H1 (cell line): ENCODE results near the gene MCF2L. TPM values are rescaled to one million over a fixed set of nuclear protein-coding genes. Genes with fewer than 3 reads are reported as not detected.

Experiments used
- CTCF ChIA-PET: fragments of 300-600 bp; sonication (Branson Sonifier 250); formaldehyde crosslinking; loops from one replicate; lab custom pipeline; 2021; ENCODE audit not compliant: partially characterized antibody; lab: Charles Lee
- POLR2A ChIA-PET: fragments of 300-600 bp; sonication (Branson Sonifier 250); formaldehyde crosslinking; loops from one replicate; lab custom pipeline; 2021; ENCODE audit warnings: inconsistent platforms; ENCODE audit not compliant: partially characterized antibody; lab: Charles Lee
- DNase-seq, 2 experiments: peaks; one replicate each; pipeline versions ENCODE4 v3.0.0 to v3.0.0-alpha.2; 2010 to 2022; ENCODE audit warnings: low spot score in 2 of 2, low read depth in 1 of 2, mixed read lengths in 1 of 2
- FAIRE-seq: peaks from 2 replicates; lab custom pipeline; 2011; peaks lifted over from hg19 to GRCh38; lab: Jason Lieb, UNC
- H2AFZ ChIP-seq: 2 replicates; pipeline ENCODE4 v1.8.1; 2012; ENCODE audit warnings: low read length, inconsistent platforms
- H2AK5ac ChIP-seq: 2 replicates; pipeline ENCODE4 v1.6.1; 2013; ENCODE audit warnings: low read depth, low read length
- H2BK120ac ChIP-seq: replicated peaks from 2 replicates; pipeline ENCODE3; 2013; ENCODE audit warnings: low read depth, low read length, inconsistent platforms
- H2BK12ac ChIP-seq: 2 replicates; pipeline ENCODE4 v1.6.1; 2013; ENCODE audit warnings: low read depth, low read length
- H2BK15ac ChIP-seq: 2 replicates; pipeline ENCODE4 v1.6.1; 2013; ENCODE audit warnings: low read length
- H2BK20ac ChIP-seq: 2 replicates; pipeline ENCODE4 v1.6.1; 2013; ENCODE audit warnings: low read length
- H2BK5ac ChIP-seq: 2 replicates; pipeline ENCODE4 v1.6.1; 2013; ENCODE audit warnings: low read depth, low read length
- H3K14ac ChIP-seq: 2 replicates; pipeline ENCODE4 v1.6.1; 2013; ENCODE audit warnings: inconsistent platforms; ENCODE audit not compliant: insufficient read length
- H3K18ac ChIP-seq: 2 replicates; pipeline ENCODE4 v1.6.1; 2013; ENCODE audit warnings: low read length; ENCODE audit errors: extremely low read depth
- H3K23ac ChIP-seq: 2 replicates; pipeline ENCODE4 v1.6.1; 2013; ENCODE audit warnings: inconsistent platforms; ENCODE audit not compliant: insufficient read length
- H3K23me2 ChIP-seq: 2 replicates; pipeline ENCODE4 v1.6.1; 2013; ENCODE audit warnings: low read depth, low read length
- H3K27ac ChIP-seq: 2 replicates; pipeline ENCODE4 v1.6.1; 2011; ENCODE audit warnings: low read depth, low read length, inconsistent platforms
- H3K27me3 ChIP-seq, 4 experiments: replicated peaks in 1 of 4; 1 replicate in 1 of 4; 2 replicates in 3 of 4; pipeline versions ENCODE4 v1.6.1 to v1.8.1; 2011 to 2013; ENCODE audit warnings: low read length in 3 of 4, mild to moderate bottlenecking in 3 of 4, inconsistent platforms in 2 of 4, mixed read lengths in 2 of 4, moderate library complexity in 1 of 4; ENCODE audit not compliant: control insufficient read depth in 3 of 4, insufficient read depth in 3 of 4; ENCODE audit errors: extremely low read depth in 1 of 4
- H3K36me3 ChIP-seq, 4 experiments: 2 replicates each; pipeline versions ENCODE4 v1.6.1 to v1.8.1; 2011 to 2013; ENCODE audit warnings: mild to moderate bottlenecking in 4 of 4, low read length in 3 of 4, moderate library complexity in 2 of 4, control low read depth in 1 of 4, inconsistent platforms in 1 of 4; ENCODE audit not compliant: insufficient read depth in 4 of 4, control insufficient read depth in 2 of 4
- H3K4ac ChIP-seq: replicated peaks from 2 replicates; pipeline ENCODE3; 2013; ENCODE audit warnings: low read length, low read depth, mixed read lengths, inconsistent platforms; ENCODE audit not compliant: insufficient read length
- H3K4me1 ChIP-seq, 4 experiments: replicated peaks in 1 of 4; 1 replicate in 1 of 4; 2 replicates in 3 of 4; pipeline versions ENCODE4 v1.6.1 to v1.8.1; 2011 to 2013; ENCODE audit warnings: low read length in 3 of 4, inconsistent platforms in 2 of 4, mixed read lengths in 1 of 4; ENCODE audit not compliant: insufficient read depth in 4 of 4, control insufficient read depth in 3 of 4
- H3K4me2 ChIP-seq, 2 experiments: 2 replicates each; pipeline versions ENCODE4 v1.6.1 to v1.8.1; 2011 to 2013; ENCODE audit warnings: low read depth in 2 of 2, low read length in 2 of 2, control low read depth in 1 of 2, inconsistent platforms in 1 of 2, mild to moderate bottlenecking in 1 of 2; ENCODE audit not compliant: insufficient read depth in 1 of 2
- H3K4me3 ChIP-seq, 4 experiments: fragments of 200-600, 300-600 bp in 1 of 4; sonication (generic), shearing (Covaris generic), sonication (Bioruptor Twin) in 1 of 4; 2 replicates each; pipeline versions ENCODE4 v1.5.1 to v1.8.1; 2011 to 2016; ENCODE audit warnings: low read length in 4 of 4, low read depth in 3 of 4, control low read depth in 2 of 4, inconsistent platforms in 2 of 4, mild to moderate bottlenecking in 2 of 4, mixed read lengths in 1 of 4, moderate library complexity in 1 of 4; ENCODE audit not compliant: insufficient read depth in 2 of 4; ENCODE audit errors: extremely low read depth in 1 of 4
- H3K56ac ChIP-seq: replicated peaks from 2 replicates; pipeline ENCODE3; 2013; ENCODE audit warnings: low read depth, mild to moderate bottlenecking, mixed read lengths, low read length, inconsistent platforms; ENCODE audit not compliant: insufficient read length
- H3K79me1 ChIP-seq: 2 replicates; pipeline ENCODE4 v1.6.1; 2013; ENCODE audit warnings: low read depth, low read length, control low read depth
- H3K79me2 ChIP-seq, 2 experiments: 2 replicates each; pipeline versions ENCODE4 v1.6.1 to v1.8.1; 2012 to 2013; ENCODE audit warnings: low read length in 2 of 2, mild to moderate bottlenecking in 2 of 2, inconsistent platforms in 1 of 2; ENCODE audit not compliant: insufficient read depth in 2 of 2, control insufficient read depth in 1 of 2
- H3K9ac ChIP-seq, 4 experiments: replicated peaks in 1 of 4; 1 replicate in 1 of 4; 2 replicates in 3 of 4; pipeline versions ENCODE4 v1.6.1 to v1.8.1; 2011 to 2013; ENCODE audit warnings: low read depth in 3 of 4, low read length in 3 of 4, control low read depth in 2 of 4, mild to moderate bottlenecking in 2 of 4, moderate library complexity in 2 of 4, inconsistent platforms in 1 of 4; ENCODE audit errors: extremely low read depth in 1 of 4
- H3K9me3 ChIP-seq, 2 experiments: 2 replicates each; pipeline versions ENCODE4 v1.6.1 to v1.8.1; 2012 to 2013; ENCODE audit warnings: mild to moderate bottlenecking in 2 of 2, moderate library complexity in 2 of 2, control low read depth in 1 of 2, inconsistent platforms in 1 of 2, low read depth in 1 of 2, low read length in 1 of 2, mixed read lengths in 1 of 2; ENCODE audit not compliant: insufficient read depth in 2 of 2
- H4K20me1 ChIP-seq, 2 experiments: replicated peaks in 1 of 2; 2 replicates each; pipeline versions ENCODE3 to v1.8.1; 2011 to 2013; ENCODE audit warnings: inconsistent platforms in 2 of 2, low read length in 2 of 2, mild to moderate bottlenecking in 1 of 2; ENCODE audit not compliant: insufficient read depth in 2 of 2, control insufficient read depth in 1 of 2
- H4K5ac ChIP-seq: 2 replicates; pipeline ENCODE4 v1.6.1; 2013; ENCODE audit warnings: low read length, low read depth, mixed read lengths, inconsistent platforms; ENCODE audit not compliant: insufficient read length
- H4K8ac ChIP-seq: 2 replicates; pipeline ENCODE4 v1.8.0; 2013; ENCODE audit warnings: mild to moderate bottlenecking, moderate library complexity, low read length, inconsistent platforms; ENCODE audit not compliant: insufficient read depth; ENCODE audit errors: extremely low read depth
- H4K91ac ChIP-seq: replicated peaks from 2 replicates; pipeline ENCODE3; 2013; ENCODE audit warnings: low read length, mixed read lengths, inconsistent platforms; ENCODE audit not compliant: insufficient read length
- GABPA ChIP-seq: IDR thresholded peaks from 2 replicates; pipeline ENCODE4 v1.6.1; 2011; ENCODE audit warnings: mild to moderate bottlenecking, low read length, moderate library complexity, borderline replicate concordance; ENCODE audit not compliant: insufficient read depth
- GTF2F1 ChIP-seq: IDR thresholded peaks from 2 replicates; pipeline ENCODE4 v1.6.1; 2012; ENCODE audit warnings: low read depth, low read length, improper control_type of control experiment, borderline replicate concordance
- SAP30 ChIP-seq: fragments of 300-600 bp; sonication (generic); IDR thresholded peaks from 2 replicates; pipeline ENCODE4 v1.7.1; 2012; ENCODE audit warnings: low read length, moderate library complexity, mild to moderate bottlenecking, inconsistent platforms; ENCODE audit not compliant: insufficient read depth, insufficient replicate concordance
- SP1 ChIP-seq: IDR thresholded peaks from 2 replicates; pipeline ENCODE4 v1.6.1; 2011; ENCODE audit warnings: low read depth, low read length
- WGBS, 2 experiments: shearing (Covaris generic) in 1 of 2; methylation state at CpG; one replicate each; pipeline versions ENCODE4 v1.1.6 to v1.1.7; 2013 to 2015; ENCODE audit warnings: low lambda C conversion rate in 2 of 2, mixed read lengths in 2 of 2, inconsistent platforms in 1 of 2, low coverage in 1 of 2, missing lambda C conversion rate in 1 of 2; ENCODE audit not compliant: insufficient replicate concordance in 2 of 2, insufficient coverage in 1 of 2, insufficient read length in 1 of 2; ENCODE audit errors: extremely low coverage in 1 of 2, missing lambda C conversion rate in 1 of 2; 5-methylcytosine and 5-hydroxymethylcytosine counted together
- polyA plus RNA-seq, 7 experiments: library from polyadenylated mRNA; depleted of rRNA in 3 of 7; stranded (reverse) in 5 of 7; unstranded in 2 of 7; fragments of >200 nt in 5 of 7; fragments of 200-250 nt in 2 of 7; gene quantifications; 1 replicate in 5 of 7; 2 replicates in 1 of 7; 4 replicates in 1 of 7; pipeline versions ENCODE4 v1.2.1 to v1.2.3, GENCODE V29; 2011 to 2013; ENCODE audit warnings: missing spikeins in 2 of 7, mixed read lengths in 2 of 7
- total RNA-seq: library from RNA; stranded (reverse); fragmentation: NEBNext Ultra II Directional; extraction: Animal tissue kit (Norgen Biotek cat#: 25700); gene quantifications from 2 replicates; pipeline ENCODE4 v1.2.1, GENCODE V29; 2021

MCF2L gene
- total and polyA plus RNA-seq, 2 of the 8 experiments (the other 6 are each of a cell fraction or from before 2014, with no cell fraction given): 10.1 to 24.4 TPM

DNA sequence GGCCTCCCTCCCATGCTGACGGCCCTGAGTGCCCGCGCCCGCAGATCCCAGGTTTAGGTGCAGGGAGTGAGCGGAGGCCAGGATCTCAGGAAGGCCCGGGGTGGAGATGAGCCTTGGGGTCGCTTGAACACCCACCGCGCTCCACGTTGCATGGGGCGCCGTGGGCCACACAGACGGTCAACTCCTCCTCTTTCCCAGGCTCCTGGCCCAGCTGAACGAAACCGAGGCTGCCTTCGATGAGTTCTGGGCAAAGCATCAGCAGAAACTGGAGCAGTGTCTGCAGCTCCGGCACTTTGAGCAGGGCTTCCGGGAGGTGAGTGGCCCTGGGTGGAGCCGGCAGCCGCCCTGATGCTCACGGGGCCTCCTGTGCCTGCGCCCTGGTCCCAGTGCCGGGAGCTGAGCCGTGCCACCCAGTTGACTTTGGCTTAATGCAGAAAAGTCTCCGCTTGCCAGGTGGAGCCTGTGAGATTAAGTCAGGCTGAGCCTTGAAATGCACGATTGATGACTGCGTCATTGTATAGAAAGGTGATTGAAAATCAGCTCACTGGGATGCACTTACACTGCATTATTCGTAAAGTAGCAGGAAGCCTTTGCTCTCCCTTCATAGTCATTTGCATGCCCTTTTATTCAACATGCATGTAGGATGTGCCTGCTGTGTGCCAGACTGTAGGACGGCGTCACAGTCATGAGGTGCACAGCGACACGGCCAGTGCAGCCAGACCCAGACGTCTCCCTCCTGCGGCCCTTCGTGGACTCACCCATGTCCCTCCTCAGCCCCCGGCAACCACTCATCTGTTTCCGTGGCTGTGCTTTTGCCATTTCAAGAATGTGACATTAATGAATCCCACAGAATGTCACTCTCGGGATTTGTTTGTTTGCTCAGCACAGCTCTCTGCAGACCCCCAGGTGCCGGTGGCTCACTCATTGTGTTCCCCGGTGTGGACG, 101.1 kb downstream of the MCF2L start:
- H3K4me1 ChIP-seq: peaks cover 0 to 6% (median 0%) of the 10 kb centered on the region in 4 experiments; a peak in 2 of 7 replicates
- H3K23ac ChIP-seq: no peak overlapping the region
- H3K23me2 ChIP-seq: no peaks in the 10 kb centered on the region
- no peak overlapping the region for H3K4me3 ChIP-seq
- no peak overlapping the region for H4K5ac ChIP-seq
- no peak for FAIRE-seq
- ChIA-PET CTCF (interaction anchor here (1.2 to 2.3 kb wide), 4 partner anchors 10 to 41 kb away, joined by 4 to 13 read pairs (median 6); no protein-coding TSS in a partner anchor), POLR2A (interaction anchor here (0.9 kb wide), 1 partner anchor 11 kb away, joined by 3 read pairs; no protein-coding TSS in a partner anchor)
- TF ChIP-seq SP1: no peak
- TF ChIP-seq GTF2F1: no peak
- no peak for TF ChIP-seq SAP30
- TF ChIP-seq GABPA: 0 out of 2 replicates have a peak, but pooled peaks have one; percentile 14
- H4K20me1 ChIP-seq: no peaks in the 10 kb centered on the region
- no peak overlapping the region for H2BK120ac ChIP-seq
- H3K4ac ChIP-seq: no peak overlapping the region
- no peak overlapping the region for H2BK20ac ChIP-seq
- H2AK5ac ChIP-seq: no peak overlapping the region
- H2BK5ac ChIP-seq: 0 out of 2 replicates have a peak overlapping the region, but pooled peaks have one; percentile 35
- H3K9ac ChIP-seq: no peak overlapping the region
- no peak overlapping the region for H3K4me2 ChIP-seq
- H3K9me3 ChIP-seq: no peaks in the 10 kb centered on the region
- H3K79me2 ChIP-seq: no peaks in the 10 kb centered on the region
- H3K27ac ChIP-seq: no peak overlapping the region
- H2BK15ac ChIP-seq: no peak overlapping the region; the same call in 1 of the 2 replicates
- no peaks in the 10 kb centered on the region for H3K79me1 ChIP-seq
- DNase-seq: no peak
- no peak overlapping the region for H3K14ac ChIP-seq
- no peaks in the 10 kb centered on the region; a peak in 3 of 8 replicates for H3K36me3 ChIP-seq
- WGBS, 2 experiments: 82% methylated on average over 33 of the region's 41 CpGs; no CpG with 5 or more reads in 1 of the 2 experiments
- no peak overlapping the region for H3K18ac ChIP-seq
- H3K56ac ChIP-seq: no peak overlapping the region
- no peak overlapping the region for H2AFZ ChIP-seq
- no peak overlapping the region for H4K8ac ChIP-seq
- H4K91ac ChIP-seq: no peak overlapping the region
- H3K27me3 ChIP-seq: no peaks in the 10 kb centered on the region
- H2BK12ac ChIP-seq: no peak overlapping the region
